GM12878 (cell line): ENCODE data around the gene ZBTB42. TPM values are rescaled to one million over a fixed set of nuclear protein-coding genes. Genes with fewer than 3 reads are reported as not detected.

Source experiments
- BCLAF1 ChIP-seq: fragments of 450-650 bp; IDR thresholded peaks from 2 replicates; pipeline ENCODE4 v1.6.1; 2017; ENCODE audit warnings: antibody characterized with exemption, mild to moderate bottlenecking, moderate library complexity
- EP300 ChIP-seq, 2 experiments: fragments of 150-350 bp in 1 of 2; IDR thresholded peaks; 2 replicates each; pipeline ENCODE4 v1.6.1; 2011 to 2012; ENCODE audit warnings: low read depth in 2 of 2, low read length in 2 of 2, borderline replicate concordance in 1 of 2, improper control_type of control experiment in 1 of 2, inconsistent platforms in 1 of 2; ENCODE audit not compliant: control insufficient read depth in 1 of 2
- HCFC1 ChIP-seq: fragments of 150-350 bp; IDR thresholded peaks from 2 replicates; pipeline ENCODE4 v1.6.1; 2014; ENCODE audit warnings: low read length
- PAX8 ChIP-seq: fragments of 450-650 bp; IDR thresholded peaks from 2 replicates; pipeline ENCODE4 v1.6.1; 2017; ENCODE audit warnings: mild to moderate bottlenecking, moderate library complexity
- ZNF592 ChIP-seq: fragments of 450-650 bp; IDR thresholded peaks from 2 replicates; pipeline ENCODE4 v1.6.1; 2017; ENCODE audit warnings: mild to moderate bottlenecking, moderate library complexity
- polyA plus RNA-seq, 11 experiments: library from polyadenylated mRNA; depleted of rRNA in 4 of 11; unstranded in 6 of 11; stranded (reverse) in 5 of 11; fragments of >200 nt; fragmentation: Nextera tagmentation in 4 of 11; fragmentation: Illumina TruSeq in 1 of 11; extraction: Ambion mirVana in 4 of 11; extraction: Trizol in 1 of 11; gene quantifications; 1 replicate in 1 of 11; 2 replicates in 10 of 11; pipeline versions ENCODE4 v1.2.1 to v1.2.3, GENCODE V29; 2011 to 2016; ENCODE audit warnings: inconsistent platforms in 2 of 11, missing spikeins in 2 of 11, low read depth in 1 of 11
- total RNA-seq, 4 experiments: library from RNA; depleted of rRNA in 3 of 4; stranded (reverse); fragments of >200 nt in 3 of 4; fragmentation: Illumina TruSeq in 1 of 4; extraction: Trizol in 1 of 4; gene quantifications; 2 replicates each; pipeline versions ENCODE4 v1.2.1 to v1.2.3, GENCODE V29; 2013 to 2021

The ZBTB42 gene
- total and polyA plus RNA-seq, 10 of the 15 experiments (the other 5 are each of a cell fraction or from before 2014, with no cell fraction given): 0.05 to 1.2 (median 0.37) TPM; not detected in 2

GRCh38 chr14:104781271-104782077 is 19.4 kb upstream of the ZBTB42 start (continued):
- TF ChIP-seq ZNF592 (no peak), BCLAF1 (no peak), EP300 (IDR thresholded peaks at IDR 0.05; ENCODE audit: borderline replicate concordance in 1 of 2, control insufficient read depth in 1 of 2, low read depth in 2 of 2, low read length in 2 of 2) (no peak), HCFC1 (no peak), PAX8 (no peak)
